Epithelial cell of umbilical artery (primary cell): ENCODE measurements around the gene BPIFA1. TPM values are rescaled to one million over a fixed set of nuclear protein-coding genes. Genes with fewer than 3 reads are reported as not detected.

Experiments used
- total RNA-seq: library from RNA; depleted of rRNA; stranded (reverse); fragments of >200 nt; gene quantifications from 2 replicates; pipeline ENCODE4 v1.2.3, GENCODE V29; 2014

The BPIFA1 gene
- not detected in 2 replicates for total RNA-seq

GRCh38 chr20:33235696-33236095 lies at the start of gene BPIFA1:
TSS of gene BPIFA1 (plus strand) at chr20:33235996. CDS start at chr20:33237712, 1,716 bp downstream.

GRCh38 chr20:33217052-33217451 lies 18.7 kb upstream of the BPIFA1 start, which contains the start of gene BPIFA3:
TSS of gene BPIFA3 (plus strand) at chr20:33217352. CDS start at chr20:33217537, 185 bp downstream.

GRCh38 chr20:33282991-33283555 lies 47.3 kb downstream of the BPIFA1 start, which contains the start of gene BPIFB1:
TSS of gene BPIFB1 (plus strand) at chr20:33283214. CDS start at chr20:33286074, 2,860 bp downstream.

Other genes with a start within 250 kb of the BPIFA1 start
- gene SUN5, start 231.6 kb upstream of the BPIFA1 start, total RNA-seq, result not detected in 2 replicates
- not detected in 2 replicates for gene BPIFB2, start 228.3 kb upstream of the BPIFA1 start, total RNA-seq
- not detected in 2 replicates for gene BPIFB6, start 204.3 kb upstream of the BPIFA1 start, total RNA-seq
- gene BPIFB3, start 182.1 kb upstream of the BPIFA1 start, total RNA-seq, result not detected in 2 replicates
- not detected in 2 replicates for gene BPIFB4, start 156.4 kb upstream of the BPIFA1 start, total RNA-seq
- not detected in 2 replicates for gene BPIFA2, start 67.8 kb upstream of the BPIFA1 start, total RNA-seq
- not detected in 2 replicates for gene BPIFA3, start 18.6 kb upstream of the BPIFA1 start, total RNA-seq
- not detected in 2 replicates for gene BPIFB1, start 47.2 kb downstream of the BPIFA1 start, total RNA-seq
- gene CDK5RAP1, start 165.5 kb downstream of the BPIFA1 start, total RNA-seq, result 25.3 and 33.1 TPM in 2 replicates
- gene SNTA1, start 207.8 kb downstream of the BPIFA1 start, total RNA-seq, result 6.8 and 7.1 TPM in 2 replicates